ENCODE measurements around the gene CYTH1.

The CYTH1 gene

DNA sequence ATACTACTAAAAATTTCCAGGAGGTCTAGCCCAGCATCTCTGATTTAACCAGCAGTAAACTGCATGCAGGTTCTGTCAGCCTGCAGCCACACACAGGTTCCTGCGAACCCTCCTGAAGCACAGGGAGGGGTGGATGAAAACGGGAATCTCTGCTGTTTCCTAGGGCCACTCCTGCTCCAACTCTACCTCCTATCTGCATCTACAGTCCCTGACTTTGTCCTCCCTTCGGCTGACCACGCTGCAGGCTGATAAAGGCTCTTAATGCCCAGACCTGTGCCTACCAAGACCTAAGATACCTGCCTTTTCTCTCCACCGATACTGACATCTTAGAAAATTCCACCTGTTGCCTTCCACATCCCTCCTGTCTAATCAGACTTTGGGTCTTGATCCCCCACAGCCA, 50.2 kb downstream of the CYTH1 start:
- DNase-seq = no peak

DNA sequence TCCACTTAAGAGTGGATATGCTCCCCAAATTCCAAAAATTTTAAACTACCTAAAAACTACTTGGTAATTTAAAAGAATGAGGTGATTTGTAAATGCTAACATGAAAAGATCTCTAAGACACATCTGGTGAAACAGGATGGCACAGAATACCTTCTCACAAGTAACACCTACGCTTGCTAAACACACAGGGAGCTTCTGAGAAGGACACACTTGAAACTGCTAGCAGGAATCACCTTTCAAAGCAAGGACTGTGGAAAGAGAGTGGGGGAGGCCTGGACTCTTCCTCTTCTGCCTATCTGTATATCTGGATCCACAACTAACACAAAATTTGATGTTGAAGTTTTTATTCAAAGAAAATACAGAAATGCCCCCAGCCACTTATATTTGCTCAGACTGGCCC, 52.4 kb downstream of the CYTH1 start:
- DNase-seq = no peak

DNA sequence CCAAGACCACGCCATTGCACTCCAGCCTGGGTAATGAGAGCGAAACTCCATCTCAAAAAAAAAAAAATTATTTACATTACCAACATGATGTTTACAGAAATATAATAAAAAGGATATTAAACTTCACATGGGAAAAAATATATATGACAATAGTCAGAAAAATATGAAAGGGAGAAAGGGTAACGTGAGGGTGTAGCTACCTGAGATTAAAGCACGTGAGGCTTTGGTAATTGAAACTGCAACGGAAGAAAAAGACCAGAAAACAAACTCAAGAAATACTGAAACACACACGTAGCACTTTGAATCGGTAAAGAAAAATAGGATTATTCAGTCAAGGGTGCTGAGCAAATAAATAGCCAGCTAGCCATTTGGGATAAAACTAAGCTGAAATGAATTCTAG, 53.6 kb downstream of the CYTH1 start:
- no peak for DNase-seq

DNA sequence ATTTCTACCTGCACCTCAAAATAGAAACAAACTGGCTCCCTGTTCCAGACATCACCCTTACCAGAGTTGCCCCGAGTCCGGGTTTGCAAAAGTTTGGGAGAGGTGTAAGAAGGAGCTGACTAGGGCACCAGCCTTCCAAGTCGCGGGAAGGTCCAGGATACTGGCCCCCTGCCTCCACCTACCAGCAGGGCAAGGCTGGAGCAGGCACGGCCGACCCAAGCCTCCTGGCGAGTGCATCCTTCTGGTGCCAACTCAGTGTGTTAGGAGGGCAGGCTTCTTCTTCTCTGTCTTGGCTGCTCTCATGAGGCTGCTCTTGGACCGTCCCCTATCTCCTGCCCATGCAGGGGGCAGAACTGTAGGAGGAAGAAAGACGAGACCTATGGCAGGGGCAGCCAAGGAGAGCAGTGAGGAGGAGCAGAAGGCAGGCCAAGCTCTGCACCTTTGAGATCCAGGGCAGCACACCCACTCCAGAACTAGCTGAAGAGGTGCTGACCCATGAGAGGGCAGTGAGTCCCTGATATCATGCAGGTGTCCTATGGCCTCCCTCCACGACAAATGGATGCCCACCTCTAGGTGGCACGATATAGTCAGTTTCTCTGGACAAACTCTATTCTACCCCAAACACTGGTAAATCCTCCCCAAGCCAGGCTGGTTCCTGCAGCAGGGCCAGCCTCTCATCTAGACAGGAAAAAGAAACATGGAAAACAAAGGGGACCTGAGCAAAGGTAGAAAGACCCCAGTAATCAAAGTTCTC, 54.4 kb downstream of the CYTH1 start:
- DNase-seq = peak in 1 of 2 experiments; percentile 45

DNA sequence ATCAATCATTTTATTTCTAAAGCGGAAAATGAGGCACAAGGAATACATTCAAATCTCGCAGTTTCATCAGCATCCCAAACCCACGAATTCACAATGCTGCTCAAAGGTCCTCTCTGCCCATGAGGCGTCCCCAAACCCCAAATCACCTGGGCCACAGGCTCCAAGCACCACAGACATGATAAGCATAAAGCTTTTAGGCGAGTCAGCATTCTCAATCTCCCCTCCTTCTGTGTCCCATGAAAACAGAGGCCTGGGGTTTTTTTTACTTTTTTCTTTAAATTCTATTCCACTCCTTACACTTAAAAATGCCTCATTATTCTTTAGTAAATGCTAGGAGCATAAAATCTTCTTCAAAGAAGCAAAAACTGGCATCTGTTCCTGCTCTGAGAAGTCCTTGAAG, 55.0 kb downstream of the CYTH1 start:
- no peak for DNase-seq

DNA sequence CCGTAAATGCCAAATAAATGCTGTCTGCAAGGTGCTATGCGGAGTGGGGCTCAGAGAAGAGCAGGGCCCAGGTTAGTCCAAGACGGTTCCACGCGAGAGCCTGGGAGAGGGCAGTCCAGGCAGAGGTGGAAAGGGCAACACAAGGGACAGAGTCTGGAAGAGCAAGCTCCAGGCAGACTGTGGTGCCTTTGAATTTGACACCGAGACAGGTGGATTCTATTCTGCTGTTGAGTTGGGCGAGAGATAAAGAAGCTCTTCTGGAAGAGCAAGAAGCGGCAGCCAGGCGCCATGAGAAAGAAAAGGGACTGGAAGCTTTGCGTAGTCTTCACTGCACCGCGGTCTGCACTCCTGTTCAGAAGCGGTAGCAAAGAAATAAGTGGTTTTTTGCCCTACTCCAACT, 55.6 kb downstream of the CYTH1 start:
- no peak for DNase-seq

DNA sequence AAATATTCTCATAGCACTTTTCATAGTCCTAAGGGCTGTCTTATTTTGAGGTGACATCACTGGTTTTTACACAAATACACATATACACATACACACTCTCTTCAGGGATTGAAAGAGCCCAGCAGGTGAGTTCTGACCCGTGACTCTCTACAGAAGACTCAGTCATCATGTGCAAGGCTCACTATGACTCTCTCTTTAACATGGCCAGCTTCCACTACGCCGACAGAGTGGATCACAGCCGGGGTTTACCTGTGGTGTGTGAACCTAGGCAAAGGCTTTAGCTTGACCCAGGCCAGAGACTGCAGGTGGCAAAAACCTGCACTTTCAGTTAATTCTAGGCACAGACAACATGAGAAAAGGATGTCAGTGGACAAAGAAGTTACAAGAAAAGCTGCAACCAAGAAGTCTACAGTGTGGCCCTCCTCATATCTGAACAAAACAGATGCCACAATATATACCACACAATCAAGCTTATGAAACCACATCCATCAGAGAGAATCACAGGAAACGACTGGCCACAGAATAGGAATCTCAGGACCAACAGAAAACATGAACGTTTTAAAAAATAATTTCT, 56.5 kb downstream of the CYTH1 start:
- no peak for DNase-seq

DNA sequence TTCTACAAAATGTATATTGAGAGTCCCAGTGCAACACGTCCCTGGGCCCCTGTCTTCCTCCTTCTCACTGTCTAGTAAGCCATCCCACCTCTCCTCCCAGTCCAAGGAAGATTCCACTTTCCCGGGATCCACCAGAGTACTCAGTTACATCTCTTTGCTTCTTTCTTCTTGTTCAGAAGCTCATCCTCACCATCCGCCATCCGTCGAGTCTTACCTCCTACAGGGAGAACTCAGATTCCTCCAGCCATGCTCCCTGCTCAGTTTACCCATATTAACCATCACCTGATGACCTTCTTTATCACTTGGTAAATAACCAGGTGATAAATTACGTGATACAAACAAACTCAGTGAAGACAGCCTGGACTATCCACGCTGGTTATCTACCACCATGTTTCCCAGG, 57.1 kb downstream of the CYTH1 start:
- DNase-seq = no peak

DNA sequence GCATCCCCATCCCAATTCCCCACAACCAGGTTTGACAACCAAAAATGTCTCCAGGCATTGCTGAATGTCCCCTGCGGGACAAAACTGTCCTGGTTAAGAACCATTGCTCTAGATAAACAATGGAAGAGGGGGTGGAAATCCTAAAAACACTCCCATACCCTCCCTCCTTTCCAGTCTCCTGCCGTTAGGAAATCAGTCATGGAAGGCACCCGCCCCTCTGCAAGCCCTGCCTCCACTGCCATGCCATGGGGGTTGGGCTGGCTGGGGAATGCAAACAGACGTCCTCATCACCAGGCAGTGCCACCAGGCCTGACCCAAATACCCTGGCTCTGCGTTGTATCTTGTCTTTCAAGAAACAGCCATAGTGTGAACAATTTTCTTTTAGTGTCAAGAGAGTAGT, 57.5 kb downstream of the CYTH1 start:
- DNase-seq = no peak

DNA sequence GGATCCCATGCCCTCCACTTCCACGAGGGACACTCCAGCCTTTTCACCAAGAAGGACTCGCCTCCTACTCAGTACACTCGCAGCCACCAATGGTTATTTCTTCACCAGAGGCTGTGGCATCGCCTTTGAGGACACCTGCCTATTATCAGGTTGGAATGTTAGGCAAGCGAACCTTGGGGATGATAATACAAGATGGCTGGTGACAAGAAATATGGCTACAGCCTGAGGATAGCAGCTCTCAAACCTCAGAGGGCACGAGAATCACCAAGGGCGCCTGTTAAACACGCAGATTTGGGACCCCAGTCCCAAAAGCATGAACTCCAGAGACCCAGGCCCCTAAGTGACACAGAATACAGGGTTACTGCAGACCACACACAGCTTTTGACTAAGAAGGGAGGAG, 58.1 kb downstream of the CYTH1 start:
- DNase-seq = no peak

DNA sequence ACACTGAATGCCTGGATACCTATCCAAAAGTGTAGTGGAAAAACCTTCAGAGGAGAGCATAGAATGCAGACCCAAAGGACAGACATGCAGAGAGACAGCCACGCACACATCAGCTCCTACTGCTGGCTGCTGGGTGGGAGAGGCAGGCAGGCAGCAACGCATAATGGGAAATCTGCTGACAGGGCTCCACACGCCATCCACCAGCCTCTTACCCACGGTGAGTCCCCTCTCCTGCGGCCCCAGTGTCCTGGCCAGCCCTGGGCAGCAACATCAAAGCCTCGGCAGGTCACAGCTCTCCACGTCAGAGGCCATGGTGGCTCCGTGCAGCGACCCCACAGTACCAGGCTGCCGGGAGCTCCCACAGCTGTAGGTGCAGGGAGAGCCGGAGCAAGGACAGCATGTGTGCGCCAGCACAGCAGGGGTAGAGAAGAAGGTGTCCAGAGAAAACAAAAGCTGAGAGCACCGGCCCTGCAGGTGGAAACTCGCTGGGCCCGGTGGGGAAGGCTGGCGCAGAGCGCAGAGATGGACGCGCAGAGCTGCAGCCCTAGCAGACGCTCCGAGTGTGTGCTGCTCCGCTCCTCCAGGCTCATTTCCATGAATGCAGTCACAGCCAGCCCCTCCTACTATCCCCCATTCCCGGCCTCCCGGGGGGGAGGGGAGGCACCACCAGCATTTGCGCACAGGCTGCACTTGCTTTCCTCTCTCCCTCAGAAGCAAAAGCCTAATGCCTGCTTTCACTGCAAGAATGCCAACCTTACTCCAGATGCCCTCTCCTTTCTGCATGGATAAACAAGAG, 58.9 kb downstream of the CYTH1 start:
- peak; percentile 28 to 63 for DNase-seq

DNA sequence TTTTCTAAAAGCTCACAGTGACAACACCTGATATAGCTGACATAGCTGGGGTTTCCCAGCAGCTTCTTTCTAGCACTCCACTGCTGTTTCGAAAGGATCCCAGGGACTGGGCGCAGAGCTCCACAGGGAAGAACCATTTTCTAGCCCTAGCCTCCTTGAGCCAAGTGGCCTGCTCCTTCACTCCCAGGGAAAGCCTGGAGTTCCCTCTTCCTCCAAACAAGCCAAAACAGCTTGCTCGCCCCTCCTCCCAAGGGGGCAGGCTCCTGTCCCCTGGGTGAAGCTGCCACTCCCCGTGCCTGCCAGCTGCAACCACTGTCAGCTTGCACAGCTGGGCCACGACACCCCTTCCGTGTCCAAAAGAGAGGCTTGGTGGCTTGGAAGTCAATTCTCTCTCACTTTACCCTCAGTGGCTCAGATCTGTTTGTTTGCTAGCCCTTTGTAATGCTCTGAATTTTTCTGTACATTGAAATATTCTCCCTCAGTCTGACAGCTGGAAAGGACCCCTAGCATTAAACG, 59.8 kb downstream of the CYTH1 start:
- peak; percentile 77 to 93 for DNase-seq

DNA sequence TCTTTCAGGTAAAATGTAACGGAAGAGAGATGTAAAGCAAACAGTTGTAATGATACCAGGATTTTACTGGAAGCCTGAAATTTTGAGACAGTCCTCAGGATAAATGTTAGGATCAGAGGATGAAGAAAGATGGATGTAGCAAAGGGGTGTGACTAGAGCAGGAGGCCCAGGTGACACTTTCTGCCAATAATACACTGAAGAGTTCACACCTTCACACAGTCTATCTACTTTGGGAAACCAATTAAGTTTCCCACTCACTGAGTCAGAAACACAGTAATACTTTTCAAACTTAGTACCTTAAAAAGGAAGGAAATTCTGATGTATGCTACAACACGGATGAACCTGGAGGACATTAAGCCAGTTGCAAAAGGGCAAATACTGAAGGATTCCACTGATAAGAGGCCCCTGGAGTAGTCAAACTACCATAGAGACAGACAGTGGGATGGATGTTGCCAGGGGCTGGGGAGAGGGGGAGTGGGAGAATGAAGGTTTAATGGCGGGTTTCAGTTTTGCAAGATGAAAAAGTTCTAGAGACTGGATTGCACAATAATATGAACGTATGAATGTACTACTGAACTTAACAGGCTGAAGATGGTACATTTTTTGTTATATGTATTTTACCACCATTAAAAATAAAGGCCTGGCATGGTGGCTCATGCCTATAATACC, 62.3 kb downstream of the CYTH1 start:
- no peak for DNase-seq

DNA sequence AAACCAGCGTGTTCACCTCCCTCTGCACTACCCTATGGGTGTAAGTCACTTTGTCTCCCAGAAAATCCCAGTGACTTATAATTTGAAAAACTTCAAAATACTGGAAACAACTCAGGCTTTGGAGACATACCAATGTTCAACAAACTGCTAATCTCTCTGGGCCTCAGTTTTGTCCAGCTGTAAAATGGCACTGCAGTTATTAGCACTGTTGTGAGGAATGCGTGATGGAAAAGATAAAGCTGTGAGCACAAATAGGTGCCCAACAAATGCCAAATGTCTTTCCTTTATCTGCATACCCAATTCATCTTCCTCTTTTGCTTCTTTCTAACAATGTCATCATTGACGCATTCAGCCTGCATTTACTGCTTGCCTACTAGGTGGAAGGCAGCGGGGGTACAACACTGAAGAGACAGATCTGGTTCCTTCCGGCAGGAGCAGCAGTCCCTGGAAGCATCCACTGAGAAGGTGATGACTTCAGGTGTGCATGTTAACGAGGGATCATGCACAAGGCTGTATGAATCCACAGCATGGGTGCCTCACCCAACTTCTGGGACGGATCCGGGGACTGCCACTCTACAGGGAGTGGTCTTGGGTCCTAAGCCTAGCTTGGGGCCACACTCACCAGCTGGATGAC, 63.4 kb downstream of the CYTH1 start:
- no peak for DNase-seq

DNA sequence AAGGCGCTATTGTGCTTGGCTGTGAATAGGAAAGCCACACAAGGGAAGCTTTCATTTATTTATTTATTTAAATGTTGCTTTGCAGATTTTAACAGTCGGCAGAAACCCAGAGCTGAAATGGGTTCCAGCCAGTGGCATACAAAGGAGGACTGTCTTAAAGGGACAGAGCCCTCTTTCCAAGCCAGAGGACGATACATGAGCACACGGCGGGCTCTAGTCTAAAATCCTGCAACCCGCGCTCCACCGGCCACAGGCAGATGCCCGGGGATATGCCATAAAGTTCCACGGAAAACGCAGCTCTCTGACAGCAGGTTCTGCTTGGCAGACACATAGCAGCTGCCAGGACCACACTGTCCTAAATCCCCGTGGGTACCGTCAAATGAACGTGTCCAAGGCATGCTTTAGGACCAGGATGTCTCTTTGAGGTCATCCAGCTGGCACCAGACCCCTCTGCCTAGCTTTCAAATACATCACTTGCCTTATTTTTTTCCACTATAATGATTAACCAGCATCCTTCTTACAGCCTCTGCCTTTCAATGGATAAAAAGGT, 64.6 kb downstream of the CYTH1 start:
- peak; percentile 88 to 89 for DNase-seq

DNA sequence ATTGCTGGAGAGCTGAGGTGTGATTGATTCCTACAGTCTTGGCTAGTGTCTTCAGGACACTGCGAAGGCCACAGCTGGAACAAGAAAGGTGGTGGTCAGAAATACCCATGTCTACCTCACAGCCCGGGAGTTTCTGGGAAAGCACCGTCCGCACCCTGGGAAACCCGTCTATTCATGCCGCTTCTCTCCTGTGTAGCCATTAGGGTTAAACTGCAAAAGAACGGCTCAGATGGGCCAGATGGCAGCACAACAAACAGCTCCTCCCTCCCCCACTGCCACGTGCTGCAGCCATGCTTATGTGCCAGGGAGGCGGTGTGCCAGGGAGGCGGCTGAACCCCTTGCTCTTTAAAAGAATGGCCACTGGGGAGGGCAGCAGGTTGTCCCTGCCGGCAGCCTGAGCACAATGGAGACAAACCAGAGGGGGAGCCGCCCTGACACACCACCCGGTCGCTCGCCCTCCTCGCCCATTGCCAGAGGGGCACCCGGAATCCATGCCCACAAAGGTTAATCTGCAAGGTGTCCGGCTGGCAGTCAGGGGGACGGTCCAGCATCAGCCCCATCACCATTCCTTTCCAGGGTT, 65.2 kb downstream of the CYTH1 start:
- peak; percentile 92 to 98 for DNase-seq

DNA sequence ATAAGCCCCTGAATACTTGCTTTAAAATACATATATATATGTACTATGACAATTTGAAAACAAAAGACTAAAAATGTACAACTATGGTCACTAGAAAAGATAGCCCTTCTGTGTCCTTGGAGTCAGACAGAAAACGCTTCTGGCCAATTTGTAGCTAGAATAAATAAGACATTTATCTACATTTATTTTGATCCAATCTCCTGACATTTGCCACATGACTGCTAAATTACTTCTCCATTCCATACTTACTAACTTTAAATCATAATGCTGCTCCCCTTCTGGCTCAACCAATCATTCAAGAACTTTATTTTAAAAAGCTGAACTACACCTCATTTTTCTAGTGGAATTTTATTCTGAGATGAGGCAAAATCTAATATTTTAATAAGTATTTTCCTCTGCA, 65.8 kb downstream of the CYTH1 start:
- DNase-seq = no peak

DNA sequence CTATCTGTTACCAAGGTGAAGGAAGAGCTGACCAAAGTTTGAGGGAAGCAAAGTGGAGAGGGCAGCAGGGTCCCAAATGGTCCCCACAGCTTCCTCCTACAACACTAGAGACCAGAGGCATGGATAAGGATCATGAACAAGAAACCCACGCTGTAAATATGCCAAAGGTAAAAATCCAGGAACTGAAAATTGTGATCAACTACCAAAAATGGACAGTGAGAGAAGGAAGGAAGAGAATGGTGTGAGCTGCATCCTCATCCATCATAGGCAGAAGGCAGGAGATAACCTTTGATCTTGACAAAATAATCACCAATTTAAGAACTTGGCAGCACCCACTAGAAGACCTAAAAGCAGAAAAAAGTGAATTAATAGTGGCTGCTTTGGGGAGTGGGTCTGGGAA, 66.2 kb downstream of the CYTH1 start:
- no peak for DNase-seq

DNA sequence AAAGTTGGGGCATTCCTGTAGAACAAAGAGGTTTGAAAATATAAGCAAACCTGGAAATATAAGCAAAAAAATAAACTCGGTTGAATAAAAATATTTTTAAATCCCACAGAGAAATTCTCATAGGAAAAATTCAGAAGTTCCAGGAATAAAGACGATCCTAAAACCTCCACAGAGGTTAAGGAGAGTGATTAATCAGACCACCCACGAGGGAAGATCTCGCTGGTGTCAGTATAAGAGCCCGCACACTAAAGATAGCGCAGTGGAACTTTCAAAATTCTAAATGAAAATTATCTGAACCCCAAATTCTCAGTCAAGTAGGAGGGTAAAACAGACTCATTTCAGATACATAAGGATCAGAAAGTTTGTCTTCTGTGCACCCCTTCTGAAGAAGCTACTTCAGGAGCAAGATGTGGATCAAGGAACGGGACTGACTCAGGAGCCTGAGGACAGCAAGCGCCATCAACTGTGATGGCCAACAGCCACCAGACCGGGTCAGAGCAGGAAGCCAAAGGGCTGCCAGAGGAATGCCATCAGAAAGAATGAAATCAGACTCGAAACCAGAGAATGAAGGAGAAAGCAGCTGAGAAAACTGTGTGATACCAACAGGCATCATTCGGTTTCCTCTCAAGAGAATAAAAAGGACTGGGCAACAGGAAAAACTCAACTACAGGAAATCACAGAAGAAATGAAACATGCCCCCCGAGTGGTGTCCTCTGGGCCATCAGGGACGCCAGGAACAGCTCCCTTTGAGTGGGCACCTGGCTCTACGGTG, 66.9 kb downstream of the CYTH1 start:
- DNase-seq = no peak

DNA sequence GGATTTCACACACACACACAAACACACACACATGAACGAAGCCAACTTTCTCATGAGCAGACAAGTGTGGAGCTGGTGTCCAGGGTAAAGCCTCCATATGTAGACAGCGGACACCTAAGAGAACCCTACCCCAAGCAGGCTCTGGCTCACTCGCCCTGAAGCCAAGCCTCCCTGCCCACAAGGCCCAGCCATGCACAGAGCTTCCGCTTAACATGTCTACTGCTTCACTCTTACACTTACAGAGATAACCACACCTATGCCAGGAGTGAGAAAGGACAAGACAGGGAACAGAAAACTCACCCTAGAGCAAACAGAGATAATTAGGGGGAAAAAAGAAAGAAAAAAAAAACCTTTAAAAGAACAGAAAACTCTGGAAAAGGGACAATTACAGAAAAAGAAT, 67.5 kb downstream of the CYTH1 start:
- DNase-seq = no peak

DNA sequence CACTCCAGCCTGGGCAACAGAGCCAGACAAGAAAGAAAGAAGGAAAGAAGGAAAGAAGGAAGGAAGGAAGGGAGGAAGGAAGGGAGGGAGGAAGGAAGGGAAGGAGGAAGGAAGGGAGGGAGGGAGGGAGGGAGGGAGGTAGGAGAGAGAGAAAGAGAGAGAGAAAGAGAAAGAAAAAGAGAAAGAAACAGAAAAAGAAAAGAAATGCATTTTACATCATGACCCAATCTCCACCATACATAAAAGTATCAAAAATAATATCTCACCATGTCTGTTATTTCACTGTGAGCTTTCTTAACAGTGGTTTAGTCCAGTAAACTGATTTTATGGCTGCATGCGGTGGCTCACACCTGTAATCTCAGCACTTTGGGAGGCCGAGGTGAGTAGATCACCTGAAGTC, 70.0 kb downstream of the CYTH1 start:
- DNase-seq = no peak
